Fibroblast of pulmonary artery (primary cell): Measurements from ENCODE around the gene RGS6.

Experiments used
- DNase-seq: peaks from one replicate; pipeline ENCODE4 v3.0.0-alpha.2; 2010; ENCODE audit warnings: low read depth
- H3K4me3 ChIP-seq: replicated peaks from 2 replicates; pipeline ENCODE4 v1.5.1; 2011; ENCODE audit warnings: low read depth, mild to moderate bottlenecking, control low read depth, low read length, moderate library complexity
- TF ChIP-seq, protein P1 (sequence below): IDR thresholded peaks from 2 replicates; pipeline ENCODE4 v1.5.1; 2011; ENCODE audit warnings: mild to moderate bottlenecking, control low read depth, low read length, inconsistent platforms; ENCODE audit errors: missing control alignments

The RGS6 gene

GRCh38 chr14:71947947-71948500 is 15.8 kb downstream of the RGS6 start:
- no peak overlapping the region for H3K4me3 ChIP-seq
- no peak for DNase-seq
- TF ChIP-seq, protein P1, sequence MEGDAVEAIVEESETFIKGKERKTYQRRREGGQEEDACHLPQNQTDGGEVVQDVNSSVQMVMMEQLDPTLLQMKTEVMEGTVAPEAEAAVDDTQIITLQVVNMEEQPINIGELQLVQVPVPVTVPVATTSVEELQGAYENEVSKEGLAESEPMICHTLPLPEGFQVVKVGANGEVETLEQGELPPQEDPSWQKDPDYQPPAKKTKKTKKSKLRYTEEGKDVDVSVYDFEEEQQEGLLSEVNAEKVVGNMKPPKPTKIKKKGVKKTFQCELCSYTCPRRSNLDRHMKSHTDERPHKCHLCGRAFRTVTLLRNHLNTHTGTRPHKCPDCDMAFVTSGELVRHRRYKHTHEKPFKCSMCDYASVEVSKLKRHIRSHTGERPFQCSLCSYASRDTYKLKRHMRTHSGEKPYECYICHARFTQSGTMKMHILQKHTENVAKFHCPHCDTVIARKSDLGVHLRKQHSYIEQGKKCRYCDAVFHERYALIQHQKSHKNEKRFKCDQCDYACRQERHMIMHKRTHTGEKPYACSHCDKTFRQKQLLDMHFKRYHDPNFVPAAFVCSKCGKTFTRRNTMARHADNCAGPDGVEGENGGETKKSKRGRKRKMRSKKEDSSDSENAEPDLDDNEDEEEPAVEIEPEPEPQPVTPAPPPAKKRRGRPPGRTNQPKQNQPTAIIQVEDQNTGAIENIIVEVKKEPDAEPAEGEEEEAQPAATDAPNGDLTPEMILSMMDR, result no peak

GRCh38 chr14:71952381-71953363 is 20.4 kb downstream of the RGS6 start:
- no peak overlapping the region for H3K4me3 ChIP-seq
- no peak for DNase-seq
- TF ChIP-seq, protein P1, result no peak

- DNase-seq, result no peak
- no peak overlapping the region for H3K4me3 ChIP-seq
- TF ChIP-seq, protein P1, result no peak
These were observed 24.8 kb downstream of the RGS6 start for GRCh38 chr14:71956920-71957563.

DNA sequence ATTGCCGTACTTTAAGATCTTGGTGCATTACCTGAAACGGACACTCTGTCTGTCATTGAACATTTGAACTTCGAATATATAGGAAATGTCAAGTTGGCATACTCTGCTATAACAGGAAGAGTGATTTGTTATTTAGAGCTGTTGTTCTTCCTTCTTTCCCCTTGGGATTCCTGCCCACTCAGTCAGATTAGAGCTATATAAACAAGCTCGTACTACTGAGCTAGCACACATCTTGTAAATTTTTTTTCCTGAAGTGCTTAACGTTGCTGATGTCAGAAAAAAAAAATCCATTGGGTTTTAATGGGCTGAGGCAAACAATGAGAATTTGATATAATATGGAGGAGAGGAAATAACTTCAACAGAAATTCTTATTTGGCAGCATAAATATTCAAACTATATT is 26.8 kb downstream of the RGS6 start:
- no peak for DNase-seq
- no peak overlapping the region for H3K4me3 ChIP-seq
- TF ChIP-seq, protein P1, result no peak

DNA sequence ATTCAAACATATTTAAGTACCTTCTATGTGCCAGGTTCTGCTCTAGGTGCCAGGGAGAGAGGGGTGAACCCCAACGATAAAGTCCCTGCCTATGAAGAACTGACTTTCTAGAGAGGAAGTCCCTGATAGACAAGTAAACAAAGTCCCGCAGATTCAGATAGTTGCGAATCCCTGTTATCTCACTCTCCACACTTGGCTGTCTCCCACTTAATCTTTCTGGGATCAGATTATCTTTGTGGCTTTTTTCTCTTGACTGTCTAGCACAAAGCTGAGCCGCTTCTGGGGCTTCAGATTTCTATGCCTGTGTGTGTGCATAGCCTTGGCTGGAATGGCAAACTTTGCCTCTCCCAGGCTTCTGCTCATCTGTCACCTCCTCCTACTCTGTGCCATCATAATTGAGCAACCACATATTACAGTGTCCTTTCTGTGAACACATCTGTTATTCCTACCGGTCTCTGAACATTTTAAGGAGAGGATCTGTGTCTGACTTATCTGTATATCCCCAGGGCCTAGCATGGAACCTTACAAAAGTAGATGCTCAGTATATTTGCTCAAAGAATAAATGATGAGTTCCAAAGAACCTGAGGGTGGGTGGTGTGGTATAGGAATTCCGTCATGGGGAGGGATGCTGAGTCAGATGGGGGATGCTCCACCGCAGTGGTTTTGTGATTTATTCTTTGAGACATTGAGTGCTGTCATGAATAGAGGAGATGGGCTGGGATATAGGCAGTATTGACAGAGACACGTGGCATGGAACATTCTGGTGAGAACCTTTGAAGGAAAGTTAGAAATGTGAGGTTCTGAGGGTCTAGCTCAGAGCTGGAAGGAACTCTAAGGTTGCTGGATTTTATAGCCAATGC is 28.5 kb downstream of the RGS6 start:
- TF ChIP-seq, protein P1, result no peak
- no peak overlapping the region for H3K4me3 ChIP-seq
- no peak for DNase-seq

GRCh38 chr14:71961972-71962371 is 29.7 kb downstream of the RGS6 start:
- DNase-seq, result no peak
- TF ChIP-seq, protein P1, result no peak

More at GRCh38 chr14:71961972-71962371, 29.7 kb downstream of the RGS6 start:
- no peak overlapping the region for H3K4me3 ChIP-seq
